ACC112 (cell line): ENCODE results near the gene BCL2L15.

Experiments used
- H2AFZ ChIP-seq: fragments of 200-600 bp; sonication (generic); one replicate; pipeline ENCODE4 v1.6.0; 2017; ENCODE audit warnings: antibody characterized with exemption, low read length; ENCODE audit not compliant: unreplicated experiment
- H3K27ac ChIP-seq: fragments of 200-600 bp; sonication (generic); 2 replicates; pipeline ENCODE4 v1.5.1; 2014; ENCODE audit warnings: low read depth, mild to moderate bottlenecking, antibody characterized with exemption, low read length, moderate library complexity
- H3K27me3 ChIP-seq: fragments of 200-600 bp; sonication (generic); 2 replicates; pipeline ENCODE4 v1.6.1; 2014; ENCODE audit warnings: mild to moderate bottlenecking, antibody characterized with exemption, low read length, moderate library complexity, mixed read lengths; ENCODE audit not compliant: insufficient read depth
- H3K36me3 ChIP-seq: fragments of 200-600 bp; sonication (generic); 2 replicates; pipeline ENCODE4 v1.6.1; 2016; ENCODE audit warnings: mild to moderate bottlenecking, antibody characterized with exemption, low read length, moderate library complexity, mixed read lengths; ENCODE audit not compliant: insufficient read depth
- H3K4me1 ChIP-seq: fragments of 200-600 bp; sonication (generic); one replicate; pipeline ENCODE4 v1.6.1; 2016; ENCODE audit warnings: low read length, mixed read lengths; ENCODE audit not compliant: insufficient read depth, unreplicated experiment, control insufficient read depth
- H3K4me3 ChIP-seq: fragments of 200-600 bp; sonication (generic); 2 replicates; pipeline ENCODE4 v1.5.1; 2014; ENCODE audit warnings: mild to moderate bottlenecking, low read depth, low read length
- H3K79me2 ChIP-seq: fragments of 200-600 bp; sonication (generic); one replicate; pipeline ENCODE4 v1.6.0; 2016; ENCODE audit warnings: low read length; ENCODE audit not compliant: control insufficient read depth, unreplicated experiment, insufficient read depth

Gene BCL2L15

DNA sequence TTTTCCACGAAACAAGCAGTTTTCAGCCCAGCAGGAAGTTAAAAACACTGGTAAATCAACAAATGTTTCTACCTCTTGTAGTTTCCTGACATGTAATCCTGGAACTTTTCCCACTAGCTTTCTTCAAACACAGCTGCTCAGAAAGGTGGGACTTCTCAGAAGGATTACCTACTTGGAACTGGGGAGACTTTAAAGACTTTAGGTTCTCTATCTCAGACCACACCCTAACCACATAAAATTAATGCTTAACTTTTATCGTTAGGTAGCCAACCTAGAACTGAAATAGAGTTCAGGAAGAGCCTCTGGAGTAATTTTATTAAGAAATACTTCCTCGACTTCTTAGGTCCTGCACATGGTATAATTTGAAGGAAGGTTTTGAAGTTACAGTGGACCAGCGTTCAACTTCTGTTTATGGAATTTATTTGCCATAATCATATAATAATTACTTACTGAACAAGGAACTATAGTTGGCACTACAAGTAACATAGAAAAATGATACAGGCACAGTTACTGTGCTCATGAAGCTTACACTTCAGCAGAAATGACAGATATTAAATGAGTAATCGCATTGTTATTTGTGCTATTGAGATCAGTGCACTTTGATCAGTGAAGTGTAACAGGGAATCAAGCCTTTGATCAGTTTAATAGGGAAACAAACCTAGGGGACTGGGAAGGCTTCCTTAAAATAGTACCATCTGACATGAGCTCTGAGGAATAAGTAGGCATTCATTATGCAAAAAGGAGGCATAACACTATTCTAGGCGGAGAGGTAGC is at the start of gene BCL2L15:
TSS of gene BCL2L15 (minus strand) at position 180 of the 774 bp plus-strand sequence. CDS start 206 bp downstream, outside the sequence.
- Histone ChIP-seq H3K79me2 (no peaks in the 10 kb centered on the region), H3K4me1 (peaks cover 4% of the 10 kb centered on the region), H2AFZ (no peak within 1 kb of the TSS), H3K36me3 (no peaks in the 10 kb centered on the region), H3K27me3 (no peaks in the 10 kb centered on the region), H3K4me3 (no peak within 1 kb of the TSS), H3K27ac (no peak within 1 kb of the TSS)

DNA sequence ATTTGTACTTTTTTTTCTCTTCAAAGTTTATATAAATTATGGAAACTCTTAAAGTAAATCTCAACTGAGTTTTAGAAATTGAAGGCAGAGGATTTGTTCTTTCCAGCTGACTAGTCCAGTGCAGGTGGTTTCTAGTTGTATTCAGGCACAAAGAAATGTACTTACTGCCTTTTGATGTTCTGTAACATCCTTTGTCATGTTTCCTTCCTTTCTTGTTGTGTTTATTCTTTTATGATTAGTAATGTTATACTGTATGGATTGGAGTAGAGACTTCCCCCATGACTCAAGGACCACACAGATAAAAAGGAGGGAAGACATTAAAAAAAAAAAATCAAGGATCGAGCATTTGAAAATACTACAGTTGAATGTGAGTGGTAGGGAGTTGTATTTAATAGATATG is 49.8 kb upstream of the BCL2L15 start:
- Histone ChIP-seq H3K4me3 (no peak overlapping the region), H3K27ac (no peak overlapping the region), H3K4me1 (peaks cover 15% of the 10 kb centered on the region), H2AFZ (no peak overlapping the region), H3K27me3 (no peaks in the 10 kb centered on the region), H3K79me2 (peaks cover 89% of the 10 kb centered on the region), H3K36me3 (peaks cover 15% of the 10 kb centered on the region)

DNA sequence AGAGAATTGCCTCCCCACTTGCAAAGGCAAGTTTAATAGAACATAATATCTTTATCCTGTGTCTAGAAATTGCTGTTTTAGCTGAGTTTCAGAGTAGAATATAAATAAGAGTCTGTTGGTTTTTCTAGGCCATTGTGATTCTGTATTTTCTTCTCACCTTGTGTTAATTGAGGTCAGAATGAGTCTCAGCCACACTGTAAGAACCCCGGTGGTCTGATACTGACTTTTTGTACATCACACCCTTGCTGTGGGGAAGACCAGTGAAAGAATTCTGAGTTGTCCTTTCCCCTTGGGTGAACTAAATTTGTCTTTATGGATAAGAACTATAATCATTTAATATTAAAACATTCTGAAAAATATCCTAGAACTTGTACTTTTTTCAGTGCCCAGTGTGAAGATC is 48.6 kb upstream of the BCL2L15 start:
- Histone ChIP-seq H3K36me3 (peaks cover 8% of the 10 kb centered on the region), H3K4me3 (no peak overlapping the region), H3K4me1 (peaks cover 22% of the 10 kb centered on the region), H3K27me3 (no peaks in the 10 kb centered on the region), H2AFZ (no peak overlapping the region), H3K79me2 (peaks cover 95% of the 10 kb centered on the region), H3K27ac (no peak overlapping the region)

DNA sequence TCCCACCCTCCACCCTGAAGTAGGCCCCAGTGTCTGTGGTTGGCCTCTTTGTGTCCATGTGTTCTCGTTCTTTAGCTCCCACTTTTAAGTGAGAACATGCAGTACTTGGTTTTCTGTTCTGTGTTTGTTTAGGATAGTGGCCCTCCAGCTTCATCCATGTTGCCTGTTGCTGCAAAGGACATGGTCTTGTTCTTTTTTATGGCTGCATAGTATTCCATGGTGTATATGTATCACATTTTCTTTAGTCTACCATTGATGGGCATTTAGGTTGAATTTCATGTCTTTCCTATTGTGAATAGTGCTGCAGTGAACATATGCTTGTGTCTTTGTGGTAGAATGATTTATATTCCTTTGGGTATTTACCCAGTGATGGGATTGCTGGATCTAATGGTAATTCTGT is 47.8 kb upstream of the BCL2L15 start:
- no peak overlapping the region for H2AFZ ChIP-seq
- peaks cover 95% of the 10 kb centered on the region for H3K79me2 ChIP-seq
- peaks cover 22% of the 10 kb centered on the region for H3K4me1 ChIP-seq
- 0 out of 2 replicates have a peak, but pooled peaks cover under 1% of the 10 kb centered on the region for H3K36me3 ChIP-seq
- H3K4me3 ChIP-seq, result no peak overlapping the region
- H3K27ac ChIP-seq, result no peak overlapping the region
- H3K27me3 ChIP-seq, result no peaks in the 10 kb centered on the region

DNA sequence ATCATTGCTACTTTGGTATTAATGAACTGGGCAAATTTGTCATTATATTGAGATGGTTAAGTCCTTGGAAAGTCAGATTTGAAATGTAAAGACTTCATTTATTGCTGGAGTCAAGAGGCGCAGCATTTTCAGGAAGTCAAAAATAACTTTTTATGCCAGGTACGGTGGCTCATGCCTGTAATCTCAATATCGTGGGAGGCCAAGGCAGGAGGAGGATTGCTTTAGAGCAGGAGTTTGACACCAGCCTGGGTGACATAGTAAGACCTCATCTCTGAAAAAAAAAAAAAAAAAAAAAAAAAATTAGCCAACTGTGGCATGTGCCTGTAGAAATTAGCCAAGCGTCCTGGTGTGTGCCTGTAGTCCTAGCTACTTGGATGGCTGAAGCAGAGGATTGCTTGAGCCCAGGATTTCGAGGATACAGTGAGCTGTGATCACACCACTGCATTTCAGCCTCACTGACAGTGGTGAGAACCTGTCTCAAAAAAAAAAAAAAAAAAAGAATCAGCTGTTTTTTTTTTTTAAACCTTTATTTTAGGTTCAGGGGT is 47.2 kb upstream of the BCL2L15 start:
- Histone ChIP-seq H3K79me2 (peaks cover 96% of the 10 kb centered on the region), H3K4me1 (peaks cover 22% of the 10 kb centered on the region), H3K4me3 (no peak overlapping the region), H3K36me3 (no peaks in the 10 kb centered on the region), H2AFZ (no peak overlapping the region), H3K27me3 (no peaks in the 10 kb centered on the region), H3K27ac (no peak overlapping the region)

DNA sequence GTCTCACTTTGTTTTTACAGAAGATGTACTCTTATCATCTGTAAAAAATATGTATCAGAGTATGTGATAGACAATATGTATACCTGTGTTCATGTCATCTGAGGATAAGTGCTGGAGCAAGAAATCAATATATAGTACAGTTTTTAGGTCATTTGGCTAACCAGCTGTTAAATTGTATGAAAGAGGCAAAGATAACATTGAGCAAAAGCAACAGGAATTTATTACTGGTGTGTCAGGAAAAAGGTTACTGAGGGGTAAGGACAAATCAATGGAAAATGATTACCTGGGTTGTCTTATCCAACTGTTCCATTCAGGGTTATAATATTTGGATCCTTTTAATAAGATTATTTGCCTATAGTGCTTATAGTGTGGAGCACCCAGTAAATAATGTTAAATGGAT is 46.6 kb upstream of the BCL2L15 start:
- H3K27me3 ChIP-seq, result no peaks in the 10 kb centered on the region
- no peak overlapping the region for H3K4me3 ChIP-seq
- no peak overlapping the region for H3K27ac ChIP-seq
- peaks cover 22% of the 10 kb centered on the region for H3K4me1 ChIP-seq
- peaks cover 90% of the 10 kb centered on the region for H3K79me2 ChIP-seq
- no peaks in the 10 kb centered on the region for H3K36me3 ChIP-seq
- no peak overlapping the region for H2AFZ ChIP-seq

DNA sequence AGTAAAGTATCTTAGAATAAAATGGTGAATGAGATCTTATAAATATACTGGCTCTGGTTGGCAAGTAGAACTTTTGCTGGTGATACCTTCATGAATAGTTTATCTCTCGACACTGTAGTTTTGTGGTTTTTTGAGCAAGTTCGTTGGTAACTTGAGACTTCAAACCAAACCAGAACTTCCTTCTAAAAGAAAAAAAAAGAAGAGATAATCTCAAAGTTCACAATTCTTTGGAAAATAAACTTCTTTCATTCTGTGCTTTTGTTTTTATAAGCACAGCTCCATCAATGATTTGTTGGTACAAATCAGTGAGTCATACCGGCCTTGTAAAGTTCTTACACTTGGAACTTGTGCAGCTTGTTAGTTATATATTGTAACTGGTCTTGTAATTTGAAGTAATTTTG is 44.1 kb upstream of the BCL2L15 start:
- H3K36me3 ChIP-seq, result no peaks in the 10 kb centered on the region
- no peaks in the 10 kb centered on the region for H3K27me3 ChIP-seq
- H3K4me3 ChIP-seq, result peak overlapping the region; percentile 93
- no peak overlapping the region for H2AFZ ChIP-seq
- peak overlapping the region; percentile 95 for H3K27ac ChIP-seq
- H3K79me2 ChIP-seq, result peaks cover 71% of the 10 kb centered on the region
- H3K4me1 ChIP-seq, result peaks cover 9% of the 10 kb centered on the region

DNA sequence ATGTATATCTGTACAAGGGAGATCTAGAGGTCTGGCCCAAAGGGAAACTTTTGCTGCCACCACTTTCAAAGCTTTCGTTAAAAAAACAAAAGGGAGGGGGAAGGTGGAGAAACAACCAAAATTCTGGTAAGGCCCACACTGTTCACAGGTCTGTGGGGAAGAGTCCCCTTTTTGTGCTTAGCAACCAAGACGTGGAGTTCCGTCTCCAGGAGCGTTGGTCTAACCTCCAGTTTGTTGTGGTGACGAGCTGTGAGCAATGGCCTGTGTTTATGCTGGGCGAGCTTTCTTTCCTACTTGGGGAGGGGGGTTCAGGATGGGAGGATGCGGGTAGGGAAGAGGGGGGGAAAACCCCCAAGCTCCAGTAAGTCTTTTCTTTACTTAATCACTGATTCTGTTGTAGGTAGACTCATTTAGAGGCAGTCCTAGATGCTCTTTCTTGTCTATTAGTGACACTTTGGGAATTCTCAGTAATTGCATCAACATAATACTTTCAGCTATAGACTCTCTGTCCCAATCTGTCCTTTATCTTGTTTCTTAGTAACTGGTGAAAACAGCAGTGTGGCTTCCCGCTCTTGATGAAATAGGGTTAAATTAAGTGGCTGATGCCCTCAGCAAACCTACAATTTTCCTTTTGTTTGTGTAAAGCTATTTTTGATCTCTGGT is 43.2 kb upstream of the BCL2L15 start:
- Histone ChIP-seq H3K27ac (peak overlapping the region; percentile 95), H3K79me2 (peaks cover 63% of the 10 kb centered on the region), H3K27me3 (no peaks in the 10 kb centered on the region), H3K4me3 (peak overlapping the region; percentile 93), H3K36me3 (no peaks in the 10 kb centered on the region), H3K4me1 (peaks cover 9% of the 10 kb centered on the region), H2AFZ (no peak overlapping the region)

DNA sequence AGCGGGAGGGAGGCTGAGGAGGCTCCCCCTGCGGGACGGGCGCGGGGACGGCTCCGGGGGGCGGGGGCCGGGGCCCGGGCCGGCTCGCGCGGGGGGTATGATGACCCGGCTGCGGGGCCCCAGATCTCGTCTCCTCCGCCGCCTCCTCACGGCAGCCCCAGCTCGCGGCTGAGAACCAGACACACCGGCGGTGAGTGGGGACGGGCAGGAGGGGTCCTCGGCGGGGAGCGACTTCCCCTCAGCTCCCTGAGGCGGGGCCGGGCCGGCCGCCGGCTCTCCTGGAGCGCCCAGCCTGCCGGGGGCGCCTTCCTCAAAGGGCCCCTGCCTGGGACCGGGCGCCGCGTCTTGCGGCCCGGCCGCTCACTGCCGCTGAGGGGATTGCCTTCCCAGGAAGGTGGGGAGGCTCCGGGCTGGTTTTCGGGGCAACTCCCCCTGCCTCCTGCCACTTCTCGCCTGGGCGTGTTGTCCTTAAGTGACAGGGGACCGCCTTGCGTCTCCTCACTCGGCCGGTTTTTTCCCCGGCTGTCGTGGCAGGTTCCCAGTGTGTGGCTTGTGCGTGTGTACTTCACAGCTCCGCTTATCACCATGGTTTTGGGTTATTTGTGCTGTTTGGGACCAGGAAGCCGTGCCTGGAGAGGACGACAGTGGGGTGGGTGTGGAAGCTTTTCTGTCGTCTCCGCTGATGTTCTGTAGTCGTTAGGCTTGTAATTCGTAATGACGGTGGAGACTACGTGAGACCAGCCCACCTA is 42.5 kb upstream of the BCL2L15 start:
- peak overlapping the region; percentile 93 for H3K4me3 ChIP-seq
- H3K79me2 ChIP-seq, result peaks cover 56% of the 10 kb centered on the region
- peak overlapping the region; percentile 95 for H3K27ac ChIP-seq
- no peaks in the 10 kb centered on the region for H3K27me3 ChIP-seq
- peaks cover 9% of the 10 kb centered on the region for H3K4me1 ChIP-seq
- H3K36me3 ChIP-seq, result no peaks in the 10 kb centered on the region
- H2AFZ ChIP-seq, result no peak overlapping the region

DNA sequence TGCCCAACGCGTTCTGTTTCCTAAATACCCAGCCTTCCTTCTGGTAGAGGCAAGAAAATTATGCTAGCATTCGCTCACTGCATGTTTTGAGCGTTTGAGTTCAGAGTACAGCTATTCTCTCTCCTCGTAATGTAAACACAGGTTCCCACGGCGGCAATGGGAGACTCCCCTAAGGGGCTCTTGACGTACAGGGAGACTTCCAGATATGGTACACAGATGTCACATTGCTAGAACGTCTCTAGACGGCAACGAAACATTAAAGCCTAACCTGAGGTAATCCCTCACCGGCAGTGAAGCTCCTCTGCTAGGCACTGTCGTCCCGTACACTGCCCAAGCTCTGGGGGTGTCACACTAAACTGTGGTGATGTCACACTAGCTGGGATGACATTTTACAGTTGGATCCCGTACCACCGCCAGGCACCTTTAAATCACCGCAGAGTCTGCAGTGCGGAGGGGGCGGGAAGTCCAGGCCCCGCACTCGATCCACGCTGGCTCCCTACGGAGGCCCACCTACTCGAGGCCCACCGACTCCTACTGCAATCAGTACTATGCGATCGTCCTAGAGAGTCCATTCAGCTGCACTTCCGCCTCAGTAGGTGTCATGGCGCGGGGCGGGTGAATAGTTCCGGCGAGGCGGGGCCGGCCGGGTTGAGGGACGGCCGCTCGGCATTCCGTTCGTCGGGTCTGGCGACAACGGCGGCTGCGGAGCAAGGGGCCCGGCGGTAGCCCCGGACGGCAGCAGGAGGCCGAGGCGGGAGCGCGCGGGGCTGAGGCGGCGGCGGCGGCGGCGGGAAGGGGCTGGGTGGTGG is 41.8 kb upstream of the BCL2L15 start, which contains the start of gene HIPK1:
TSS of gene HIPK1 (plus strand) at position 384 of the 809 bp plus-strand sequence.
- Histone ChIP-seq H3K27me3 (no peaks in the 10 kb centered on the region), H3K4me3 (peak within 1 kb of the TSS; percentile 93), H3K79me2 (peaks cover 48% of the 10 kb centered on the region), H2AFZ (peak within 1 kb of the TSS; percentile 79), H3K36me3 (no peaks in the 10 kb centered on the region), H3K4me1 (peaks cover 9% of the 10 kb centered on the region), H3K27ac (peak within 1 kb of the TSS; percentile 95)
